HCT116 (cell line): Measurements from ENCODE around the gene WDR70. TPM values are rescaled to one million over a fixed set of nuclear protein-coding genes. Genes with fewer than 3 reads are reported as not detected.

Experiments used
- ATAC-seq: fragments of 200-7000 bp; cut with Tn5 transposase; 2 replicates; pipeline ENCODE4 v1.9.1; 2020; ENCODE audit warnings: mild to moderate bottlenecking, moderate library complexity
- BruUV-seq: library from RNA; stranded (reverse); fragments of 400-500 nt; replicated peaks from 2 replicates; lab custom pipeline; 2021; lab: Mats Ljungman, UMichigan
- CTCF ChIA-PET: fragments of 300-600 bp; sonication (Branson Sonifier 250); formaldehyde crosslinking; loops from one replicate; lab custom pipeline; 2021; ENCODE audit warnings: antibody characterized with exemption; lab: Charles Lee
- POLR2A ChIA-PET: fragments of 300-600, 350-600 bp; sonication (Branson Sonifier 250); formaldehyde crosslinking; loops from one replicate; lab custom pipeline; 2021; ENCODE audit warnings: antibody characterized with exemption; lab: Charles Lee
- RAD21 ChIA-PET, 2 experiments: fragments of 300-600 bp; sonication (Branson Sonifier 250); formaldehyde crosslinking; loops; one replicate each; lab custom pipeline; 2023; ENCODE audit warnings: low total read pairs in 2 of 2; ENCODE audit not compliant: uncharacterized antibody in 2 of 2, unreplicated experiment in 2 of 2, low non-redundant PET in 1 of 2; lab: Charles Lee
- DNase-seq: peaks from one replicate; pipeline ENCODE4 v3.0.0-alpha.2; 2010; ENCODE audit warnings: low read depth, low spot score
- H2AFZ ChIP-seq: fragments of 200-600 bp; shearing (Covaris generic), sonication (generic); 2 replicates; pipeline ENCODE4 v1.6.1; 2017; ENCODE audit warnings: low read depth, mixed run types, mixed read lengths, antibody characterized with exemption, low read length; ENCODE audit not compliant: poor library complexity, severe bottlenecking
- H3K27ac ChIP-seq: 2 replicates; pipeline ENCODE4 v1.5.1; 2012; ENCODE audit warnings: low read depth, low read length
- H3K27me3 ChIP-seq: fragments of 200-600 bp; sonication (generic); 2 replicates; pipeline ENCODE4 v1.6.1; 2016; ENCODE audit warnings: mixed run types, low read length, mixed read lengths; ENCODE audit not compliant: insufficient read depth
- H3K36me3 ChIP-seq, 2 experiments: fragments of 200-500 bp in 1 of 2; fragments of 200-600 bp in 1 of 2; sonication (Bioruptor generic) in 1 of 2; sonication (generic) in 1 of 2; 2 replicates each; pipeline versions ENCODE4 v1.5.1 to v1.6.1; 2014 to 2016; ENCODE audit warnings: low read length in 2 of 2, inconsistent platforms in 1 of 2, mixed read lengths in 1 of 2, mixed run types in 1 of 2; ENCODE audit not compliant: insufficient read depth in 2 of 2, control insufficient read depth in 1 of 2
- H3K4me1 ChIP-seq, 2 experiments: fragments of 200-600 bp in 1 of 2; sonication (generic) in 1 of 2; 2 replicates each; pipeline versions ENCODE4 v1.5.1 to v1.6.1; 2012 to 2017; ENCODE audit warnings: low read length in 2 of 2, inconsistent platforms in 1 of 2, mild to moderate bottlenecking in 1 of 2, mixed read lengths in 1 of 2, mixed run types in 1 of 2, moderate library complexity in 1 of 2; ENCODE audit not compliant: insufficient read depth in 2 of 2, control insufficient read depth in 1 of 2
- H3K4me2 ChIP-seq: fragments of 200-600 bp; sonication (generic); 2 replicates; pipeline ENCODE4 v1.6.1; 2017; ENCODE audit warnings: mixed run types, low read length, mixed read lengths
- H3K4me3 ChIP-seq, 2 experiments: fragments of 200-600 bp in 1 of 2; sonication (generic) in 1 of 2; replicated peaks in 1 of 2; 2 replicates each; pipeline ENCODE4 v1.5.1; 2011 to 2016; ENCODE audit warnings: low read length in 2 of 2, control low read depth in 1 of 2, low read depth in 1 of 2, mild to moderate bottlenecking in 1 of 2, mixed read lengths in 1 of 2, mixed run types in 1 of 2
- H3K79me2 ChIP-seq: fragments of 200-600 bp; sonication (generic); 2 replicates; pipeline ENCODE4 v1.6.1; 2017; ENCODE audit warnings: mild to moderate bottlenecking, mixed run types, low read length, moderate library complexity, mixed read lengths; ENCODE audit not compliant: insufficient read depth
- H3K9ac ChIP-seq: fragments of 200-600 bp; sonication (generic); 2 replicates; pipeline ENCODE4 v1.6.1; 2016; ENCODE audit warnings: low read length, mixed read lengths
- H3K9me2 ChIP-seq: fragments of 200-600 bp; sonication (generic), shearing (Covaris generic); 2 replicates; pipeline ENCODE4 v1.6.1; 2017; ENCODE audit warnings: mixed run types, mild to moderate bottlenecking, moderate library complexity; ENCODE audit not compliant: insufficient read depth
- H3K9me3 ChIP-seq, 2 experiments: fragments of 200-500 bp in 1 of 2; fragments of 200-600 bp in 1 of 2; sonication (Bioruptor generic) in 1 of 2; sonication (generic) in 1 of 2; 2 replicates each; pipeline ENCODE4 v1.6.1; 2014 to 2017; ENCODE audit warnings: low read length in 2 of 2, mixed read lengths in 2 of 2, inconsistent platforms in 1 of 2, low read depth in 1 of 2, mild to moderate bottlenecking in 1 of 2, mixed run types in 1 of 2, moderate library complexity in 1 of 2; ENCODE audit not compliant: control insufficient read depth in 1 of 2, insufficient read depth in 1 of 2
- H4K20me1 ChIP-seq: fragments of 200-600 bp; sonication (generic), shearing (Covaris generic); 2 replicates; pipeline ENCODE4 v1.6.1; 2017; ENCODE audit warnings: mixed run types, mild to moderate bottlenecking, moderate library complexity; ENCODE audit not compliant: insufficient read depth
- CBX3 ChIP-seq: IDR thresholded peaks from 2 replicates; pipeline ENCODE4 v1.6.1; 2012; ENCODE audit warnings: low read depth
- CEBPB ChIP-seq: IDR thresholded peaks from 2 replicates; pipeline ENCODE4 v1.6.1; 2012; ENCODE audit warnings: low read depth
- CTCF ChIP-seq, 3 experiments: fragments of 200-600 bp in 1 of 3; sonication (generic) in 1 of 3; IDR thresholded peaks in 2 of 3; conservative IDR thresholded peaks in 1 of 3; 2 replicates each; pipeline ENCODE4 v1.5.1; 2012 to 2017; ENCODE audit warnings: low read depth in 2 of 3, low read length in 2 of 3, antibody characterized with exemption in 1 of 3, borderline replicate concordance in 1 of 3, control low read depth in 1 of 3, mild to moderate bottlenecking in 1 of 3, mixed read lengths in 1 of 3, mixed run types in 1 of 3, moderate library complexity in 1 of 3; ENCODE audit not compliant: insufficient read depth in 1 of 3
- EGR1 ChIP-seq: IDR thresholded peaks from 2 replicates; pipeline ENCODE4 v1.6.1; 2012; ENCODE audit warnings: low read depth
- EZH2 ChIP-seq: fragments of 200-600 bp; sonication (generic); IDR thresholded peaks from 2 replicates; pipeline ENCODE4 v1.6.1; 2017; ENCODE audit warnings: antibody characterized with exemption, mixed run types
- EZH2phosphoT487 ChIP-seq: fragments of 200-600 bp; IDR thresholded peaks from 2 replicates; pipeline ENCODE4 v1.6.1; 2018; ENCODE audit warnings: antibody characterized with exemption, borderline replicate concordance
- JUND ChIP-seq: IDR thresholded peaks from 2 replicates; pipeline ENCODE4 v1.6.1; 2012
- POLR2A ChIP-seq: IDR thresholded peaks from 2 replicates; pipeline ENCODE4 v1.7.0; 2011; ENCODE audit warnings: borderline replicate concordance; ENCODE audit not compliant: insufficient read depth, insufficient read length; ENCODE audit errors: extremely low read depth
- REST ChIP-seq: IDR thresholded peaks from 2 replicates; pipeline ENCODE4 v1.6.1; 2012; ENCODE audit warnings: low read depth
- SIN3A ChIP-seq: IDR thresholded peaks from 2 replicates; pipeline ENCODE4 v1.6.1; 2012; ENCODE audit warnings: low read depth
- SRF ChIP-seq: IDR thresholded peaks from 2 replicates; pipeline ENCODE4 v1.6.1; 2012; ENCODE audit warnings: low read depth
- TCF7L2 ChIP-seq: IDR thresholded peaks from 2 replicates; pipeline ENCODE4 v1.7.0; 2011; ENCODE audit warnings: borderline replicate concordance, inconsistent platforms; ENCODE audit not compliant: insufficient read depth, insufficient read length; ENCODE audit errors: extremely low read depth
- YY1 ChIP-seq: IDR thresholded peaks from 2 replicates; pipeline ENCODE4 v1.6.1; 2011; ENCODE audit warnings: low read length, low read depth, moderate library complexity, mild to moderate bottlenecking; ENCODE audit not compliant: insufficient replicate concordance; ENCODE audit errors: extremely low read depth
- ZFX ChIP-seq: fragments of 450-650 bp; IDR thresholded peaks from 2 replicates; pipeline ENCODE4 v1.6.1; 2017
- ZNF274 ChIP-seq: fragments of 200-500 bp; sonication (Bioruptor generic); IDR thresholded peaks from 2 replicates; pipeline ENCODE4 v1.6.1; 2014; ENCODE audit warnings: mild to moderate bottlenecking, low read depth, low read length, inconsistent platforms
- intact Hi-C: fragments of 100-400 bp; cut with micrococcal nuclease; formaldehyde crosslinking; loops from 2 replicates; pipeline ENCODE4 v1.10.0; 2022
- total RNA-seq: library from RNA; stranded (reverse); gene quantifications from one replicate; pipeline ENCODE4 v1.2.1, GENCODE V29; 2021; ENCODE audit not compliant: unreplicated experiment

The WDR70 gene
- total RNA-seq, 1 experiment from 2014 or later = 31.1 TPM

DNA sequence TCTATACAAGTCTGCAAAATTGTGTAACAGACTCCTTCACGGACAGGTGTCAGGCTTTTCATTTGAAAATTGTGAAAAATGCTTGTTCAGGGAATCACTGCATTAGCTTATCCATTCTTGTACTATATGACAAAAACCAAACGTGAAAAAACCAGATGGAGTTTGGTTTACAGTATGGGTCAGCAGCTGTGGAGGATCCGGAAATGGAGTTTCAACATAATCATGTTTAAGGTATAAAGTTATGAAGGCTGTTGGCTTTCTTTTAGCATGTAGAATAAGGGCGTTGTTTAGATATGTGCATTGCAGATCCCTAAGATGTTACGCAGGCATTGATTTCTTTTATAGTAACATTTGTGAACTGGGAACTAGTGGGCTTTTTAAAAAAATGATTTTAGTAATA, 336.9 kb downstream of the WDR70 start (continued):
- TF ChIP-seq ZNF274 (no peak), REST (no peak), CEBPB (no peak), EZH2 (no peak)
- TF ChIP-seq, all 23 proteins: peak for 0

DNA sequence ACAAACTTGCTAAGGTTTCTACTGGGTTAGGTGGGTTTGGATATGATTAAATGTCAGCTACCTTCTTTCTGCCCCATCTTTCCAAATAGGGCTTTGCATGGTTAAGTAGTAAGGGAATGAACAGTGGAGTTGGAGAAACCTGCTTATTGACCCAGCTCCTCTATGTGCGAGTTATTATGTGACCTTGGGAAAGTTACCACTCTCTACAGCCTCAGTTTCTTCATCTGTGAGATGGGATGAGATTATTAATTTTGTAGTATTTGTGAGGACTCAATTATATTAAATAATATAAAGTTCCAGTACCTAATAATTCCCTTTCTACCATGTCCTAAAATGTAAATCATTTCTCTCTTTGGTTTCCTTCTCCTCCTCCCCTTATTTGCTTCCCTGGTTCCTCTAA, 337.3 kb downstream of the WDR70 start:
- no peak for ATAC-seq
- ChIA-PET POLR2A (no interaction called here), RAD21 (no interaction called here), CTCF (no interaction called here)
- intact Hi-C loops = no loop called here
- Histone ChIP-seq H3K36me3 (no peaks in the 10 kb centered on the region), H2AFZ (no peak overlapping the region), H4K20me1 (no peaks in the 10 kb centered on the region), H3K4me2 (no peak overlapping the region), H3K79me2 (no peaks in the 10 kb centered on the region), H3K4me1 (peaks cover 10 to 15% of the 10 kb centered on the region in 2 experiments), H3K27me3 (no peaks in the 10 kb centered on the region), H3K27ac (no peak overlapping the region), H3K9me3 (no peaks in the 10 kb centered on the region), H3K9me2 (no peaks in the 10 kb centered on the region), H3K4me3 (no peak overlapping the region), H3K9ac (no peak overlapping the region)
- DNase-seq = no peak
- no TSS peak for BruUV-seq
- TF ChIP-seq JUND (no peak), CBX3 (no peak), POLR2A (no peak), ZNF274 (no peak), SIN3A (no peak), SRF (no peak), TCF7L2 (no peak), YY1 (no peak), REST (no peak), EZH2phosphoT487 (no peak), ZFX (no peak), EGR1 (no peak), CEBPB (no peak), CTCF (IDR thresholded peaks at IDR 0.05 in 2 of 3, conservative IDR thresholded peaks at IDR 0.05 in 1 of 3; ENCODE audit: borderline replicate concordance in 1 of 3, insufficient read depth in 1 of 3, low read depth in 2 of 3, low read length in 2 of 3) (no peak)
